GM21381 (cell line): ENCODE measurements around the gene ANO2.
"Not testable (repeated sequence)": the region's sequence is repeated elsewhere in the genome, so short reads cannot be mapped to it uniquely, and the experiment has no call there.

Experiments used
- ATAC-seq: cut with Tn5 transposase; IDR thresholded peaks from one replicate; pipeline ENCODE4 v1.9.1; 2021; ENCODE audit warnings: mild to moderate bottlenecking, moderate library complexity; ENCODE audit not compliant: unreplicated experiment

ANO2 gene

DNA sequence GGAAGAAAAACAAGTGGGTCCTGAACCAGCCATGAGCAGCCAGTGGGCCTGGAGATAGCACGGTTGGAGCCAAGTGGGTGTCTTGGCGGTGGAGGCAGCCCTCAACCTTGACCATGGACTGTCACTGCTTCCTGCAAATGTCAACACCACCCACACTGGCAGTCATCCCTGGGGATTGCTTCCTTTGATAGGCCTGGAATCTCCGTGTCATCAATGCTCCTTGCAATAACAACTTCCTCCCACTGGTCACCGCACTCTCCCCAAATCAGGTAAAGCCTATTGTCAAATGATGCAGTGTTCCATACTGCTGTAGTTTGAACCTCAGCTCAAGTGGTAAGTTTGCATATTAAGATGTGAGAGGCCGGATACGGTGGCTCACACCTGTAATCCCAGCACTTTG is 384.0 kb downstream of the ANO2 start:
- ATAC-seq, result no peak

DNA sequence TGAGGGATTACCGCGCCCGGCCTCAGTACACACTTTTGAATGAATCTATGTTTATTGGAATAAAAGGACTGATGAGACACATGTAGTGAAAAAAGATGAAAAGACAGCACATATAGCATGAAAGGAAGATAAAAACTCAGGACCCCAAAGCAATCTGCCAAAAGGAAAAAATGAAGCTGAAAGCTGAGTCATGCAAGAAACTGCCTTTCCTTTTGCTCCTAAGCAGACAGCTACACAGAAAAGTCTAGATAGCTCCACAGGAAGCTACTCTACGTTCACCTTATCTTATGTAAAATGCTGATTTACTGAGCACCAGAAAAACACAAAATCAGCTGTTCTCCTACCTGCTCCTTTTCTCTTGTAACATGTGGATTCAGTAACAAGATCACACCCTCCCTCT is 384.8 kb downstream of the ANO2 start:
- ATAC-seq, result no peak

DNA sequence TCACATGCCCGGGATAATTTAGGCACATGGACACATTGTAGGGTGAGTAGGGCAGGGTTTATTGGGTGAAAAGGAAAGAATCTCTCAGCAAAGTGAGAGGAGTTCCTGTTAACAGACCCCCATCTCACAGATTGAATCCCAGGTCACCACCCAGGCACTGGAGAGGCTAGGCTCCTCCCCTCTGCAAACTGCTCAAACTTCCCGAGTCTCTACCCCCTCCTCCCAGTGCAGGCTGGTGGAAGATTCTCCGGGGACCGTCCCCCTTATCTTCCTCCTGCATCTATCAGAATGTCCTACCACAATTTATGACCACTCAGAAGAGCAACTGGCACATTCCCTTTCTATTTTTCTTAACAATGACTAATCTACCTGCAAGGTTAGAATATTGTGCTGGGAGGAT is 387.2 kb downstream of the ANO2 start:
- ATAC-seq, result no peak

DNA sequence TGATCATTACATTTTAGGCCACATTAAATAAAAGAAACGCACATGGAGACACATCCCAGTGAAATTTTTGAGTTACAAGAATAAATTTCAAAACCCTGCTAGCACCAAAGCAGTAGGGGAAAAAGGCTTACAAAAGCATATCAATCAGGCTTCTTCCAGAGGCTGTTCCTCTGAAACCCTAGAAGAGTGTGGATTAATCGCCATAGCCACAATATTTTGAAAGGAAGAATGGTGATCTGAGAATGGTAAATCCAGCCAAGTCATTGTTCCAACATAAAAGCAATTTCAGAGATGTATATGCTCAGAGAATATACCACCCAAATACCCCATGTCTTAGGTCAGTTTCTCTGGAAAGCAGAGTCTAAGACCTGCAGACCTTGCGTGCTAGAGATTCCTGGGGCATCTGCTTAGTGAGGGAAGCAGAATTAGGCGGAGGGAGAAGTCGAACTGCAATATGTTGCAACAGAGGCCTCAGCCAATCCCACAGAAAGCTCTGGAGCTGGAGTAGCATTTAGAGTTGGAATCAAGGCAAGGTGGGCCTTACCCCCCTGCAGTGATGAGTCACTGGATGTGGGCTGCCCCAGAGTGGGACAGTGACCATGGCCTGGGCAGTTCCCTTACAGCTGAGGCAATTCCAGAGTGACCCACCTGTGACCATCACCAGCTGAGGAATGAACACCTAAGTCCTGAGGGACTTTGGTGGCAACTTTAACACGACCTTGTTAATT is 387.9 kb downstream of the ANO2 start:
- no peak for ATAC-seq

DNA sequence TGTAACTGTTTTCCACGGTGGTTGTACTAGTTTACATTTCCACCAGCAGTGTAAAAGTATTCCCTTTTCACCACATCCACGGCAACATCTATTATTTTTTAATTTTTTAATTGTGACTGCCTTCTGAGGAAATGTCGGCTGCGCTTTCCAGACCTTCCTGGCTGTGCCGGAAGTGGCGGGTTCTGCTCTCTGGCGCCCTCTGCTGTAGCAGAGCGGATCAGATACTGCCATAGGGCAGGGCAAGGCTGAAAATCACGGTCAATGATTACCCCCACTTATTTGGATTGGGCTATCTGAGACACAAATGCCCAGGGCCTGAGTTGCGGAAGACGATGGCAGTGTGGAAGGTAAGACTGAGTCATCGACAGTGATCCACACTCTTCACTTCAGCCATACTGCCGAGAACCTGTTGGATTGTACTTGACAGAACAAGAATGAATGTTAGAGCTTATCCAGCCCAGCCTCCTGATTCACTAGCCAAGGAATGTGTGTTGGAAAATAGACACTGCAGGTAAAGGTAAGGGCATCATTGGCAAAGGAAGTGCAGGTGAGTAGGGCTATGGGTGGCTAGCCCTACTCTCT is 388.9 kb downstream of the ANO2 start:
- no peak for ATAC-seq

DNA sequence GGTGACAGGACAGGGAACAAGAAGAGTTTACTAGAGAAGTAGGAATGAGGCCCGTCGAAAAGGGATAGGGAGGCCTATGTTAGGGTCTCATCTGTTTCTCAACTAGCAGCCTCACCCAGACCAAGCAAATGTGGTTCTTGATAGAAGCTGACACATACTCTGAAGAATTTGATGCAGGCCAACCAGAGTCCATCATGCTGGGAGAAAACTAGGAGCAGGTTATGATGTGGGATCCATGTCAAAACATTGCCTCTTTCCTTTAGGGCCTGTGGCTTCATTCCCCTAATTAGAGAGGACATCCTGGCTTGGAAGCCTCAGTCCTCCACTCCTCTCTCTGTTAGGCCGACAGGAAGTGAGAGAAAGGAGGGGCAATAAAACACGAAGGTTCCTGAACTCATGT is 390.3 kb downstream of the ANO2 start:
- no peak for ATAC-seq

DNA sequence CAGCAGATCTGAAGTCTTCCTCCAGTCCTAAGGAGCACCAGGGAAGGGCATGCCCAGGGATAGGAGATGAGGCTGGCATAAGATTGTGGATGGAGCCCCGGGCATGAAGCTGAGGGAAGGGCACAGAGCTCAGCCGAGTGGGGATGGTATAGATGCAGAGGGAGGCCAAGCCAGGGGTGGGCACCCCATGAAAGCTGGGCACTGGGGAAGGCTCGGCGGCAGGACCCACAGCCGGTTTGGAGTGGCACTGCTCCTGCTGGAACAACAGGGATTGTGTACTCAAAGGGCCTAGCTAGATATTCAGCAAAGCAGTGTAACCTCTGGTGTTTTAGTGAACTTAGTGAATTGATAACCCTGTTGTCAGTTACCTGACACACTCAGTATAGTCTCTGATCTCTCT is 396.0 kb downstream of the ANO2 start:
- ATAC-seq, result no peak

GRCh38 chr12:5548152-5548943 is 396.7 kb downstream of the ANO2 start:
- no peak for ATAC-seq

- ATAC-seq, result no peak
These were observed 398.4 kb downstream of the ANO2 start for GRCh38 chr12:5546616-5547015.

GRCh38 chr12:5537771-5538170 is 407.3 kb downstream of the ANO2 start:
- ATAC-seq, result no peak

- ATAC-seq, result not testable (repeated sequence)
These were observed 407.9 kb downstream of the ANO2 start for GRCh38 chr12:5537026-5537615.

- ATAC-seq, result no peak
These were observed 409.5 kb downstream of the ANO2 start for GRCh38 chr12:5535541-5535940.

- no peak for ATAC-seq
These were observed 410.4 kb downstream of the ANO2 start for GRCh38 chr12:5534426-5535199.

DNA sequence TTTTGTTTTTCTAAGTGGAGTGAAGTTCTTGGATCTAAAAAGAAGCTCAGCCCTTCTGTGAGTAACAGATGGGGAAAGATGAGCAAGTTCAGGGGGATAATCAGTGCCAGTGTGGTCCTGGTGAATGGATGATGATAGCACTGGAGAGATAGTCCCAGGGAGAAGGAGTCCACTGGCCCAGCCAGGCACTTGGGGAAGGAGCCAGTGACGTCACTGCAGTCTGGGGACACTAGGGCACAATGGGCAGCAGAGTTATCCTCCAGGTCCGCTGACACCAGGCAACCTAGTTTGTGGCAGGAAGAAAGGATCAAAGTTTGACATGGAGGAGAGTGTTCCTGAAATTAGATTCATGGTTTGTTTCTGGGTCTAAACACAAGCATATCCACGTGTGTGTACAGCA is 411.7 kb downstream of the ANO2 start:
- ATAC-seq, result no peak

DNA sequence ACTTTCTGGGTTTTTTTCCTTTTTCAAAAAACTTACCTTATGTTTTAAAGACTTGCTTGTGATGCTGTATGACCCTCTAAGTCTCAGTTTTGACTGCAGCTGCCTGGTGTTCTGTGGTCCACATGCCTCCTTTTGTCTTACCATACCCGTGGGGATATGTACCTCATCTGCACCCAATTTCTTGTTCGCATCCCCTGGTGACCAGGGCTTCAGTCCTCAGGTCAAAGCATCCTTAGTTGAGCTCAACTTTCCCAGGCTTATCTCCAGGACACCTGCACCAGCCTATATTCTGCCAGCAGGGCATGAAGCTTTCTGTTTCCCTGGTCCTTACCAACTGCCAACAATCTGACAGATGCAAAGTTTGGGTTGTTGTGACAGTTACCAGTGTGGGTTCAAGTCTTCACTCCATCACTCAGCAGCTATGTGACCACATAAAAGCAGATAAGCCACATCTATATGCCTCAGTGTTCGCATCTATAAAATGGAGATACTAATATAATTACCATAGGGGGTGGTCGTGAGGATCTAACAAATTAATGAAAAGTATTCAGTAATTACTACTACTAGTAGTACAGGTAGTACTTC is 419.2 kb downstream of the ANO2 start:
- ATAC-seq, result no peak

DNA sequence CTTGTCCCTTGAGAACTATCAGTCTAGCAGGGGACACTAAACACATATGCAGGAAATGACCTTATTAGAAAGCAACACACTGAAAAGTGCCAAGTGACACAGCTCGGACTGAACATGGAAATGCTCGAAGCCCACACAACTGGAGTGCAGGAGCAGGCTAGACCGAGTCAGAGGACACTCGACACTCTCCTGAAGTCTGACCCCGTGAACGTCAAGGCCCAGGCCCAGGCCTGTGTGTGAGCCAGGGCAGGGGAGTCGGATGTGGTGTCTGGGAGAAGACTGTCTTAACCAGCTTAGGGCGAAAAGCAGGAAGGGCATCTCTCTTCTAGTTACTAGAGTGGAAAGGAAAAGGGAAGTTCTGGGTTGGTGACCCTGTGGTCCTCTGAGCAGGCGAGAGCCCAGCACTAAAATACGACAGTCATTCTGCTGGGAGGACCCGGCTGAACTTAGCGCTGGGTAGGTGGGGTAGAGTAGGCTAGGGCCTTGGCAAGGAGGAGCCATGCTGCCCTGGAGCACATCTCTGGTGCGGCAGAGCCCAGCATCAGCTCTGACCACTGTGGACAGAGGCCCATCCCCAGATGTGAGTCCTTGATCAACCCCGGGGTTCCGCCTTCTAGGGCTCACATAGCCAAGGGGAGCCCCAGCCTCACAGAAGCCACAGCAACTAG is 420.2 kb downstream of the ANO2 start:
- no peak for ATAC-seq

DNA sequence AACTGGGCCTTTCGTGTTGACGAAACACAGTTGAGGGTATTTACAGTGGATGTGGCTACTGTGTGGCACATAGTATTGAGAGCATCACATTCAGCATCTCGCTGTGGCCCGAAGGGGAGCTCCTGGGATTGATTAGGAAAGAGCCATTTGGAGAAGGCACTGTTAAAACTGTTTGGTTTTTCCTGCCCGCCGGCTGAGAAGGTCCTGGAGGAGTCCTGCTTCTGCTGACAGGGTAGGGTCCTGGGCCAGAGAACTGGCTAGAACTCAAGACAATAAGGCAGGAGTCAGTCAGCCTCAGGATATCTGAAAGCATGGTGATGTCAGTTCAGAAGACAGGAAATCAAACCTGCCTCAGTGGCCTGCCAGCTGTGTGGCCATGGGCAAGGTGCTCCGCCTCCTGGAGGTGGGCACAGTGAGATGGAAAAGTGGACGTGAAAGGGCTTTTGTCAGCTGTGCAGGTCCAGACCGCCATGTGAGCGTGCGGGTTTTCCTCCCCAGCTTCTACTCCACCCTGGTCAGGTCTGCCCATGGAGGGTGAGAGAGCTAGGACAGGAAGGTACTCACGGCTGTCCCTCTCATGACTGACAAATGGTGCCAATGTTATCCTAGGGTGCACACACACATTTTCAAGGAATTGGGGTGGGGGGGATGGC is 420.8 kb downstream of the ANO2 start:
- no peak for ATAC-seq

- ATAC-seq, result no peak
These were observed 421.5 kb downstream of the ANO2 start for GRCh38 chr12:5523396-5524115.
